HepG2 (cell line): Measurements from ENCODE around the gene ROMO1. TPM values are rescaled to one million over a fixed set of nuclear protein-coding genes. Genes with fewer than 3 reads are reported as not detected.

Experiments
- ARID5B ChIP-seq: IDR thresholded peaks from 2 replicates; pipeline ENCODE4 v1.4.0; 2020; ENCODE audit warnings: mild to moderate bottlenecking, missing genetic modification reagents
- ARNTL ChIP-seq: sonication (generic); formaldehyde crosslinking; IDR thresholded peaks from 2 replicates; pipeline ENCODE4 v1.4.0; 2020; ENCODE audit warnings: mild to moderate bottlenecking, missing genetic modification reagents
- CEBPG ChIP-seq: IDR thresholded peaks from 2 replicates; pipeline ENCODE4 v1.6.1; 2016
- GTF2F1 ChIP-seq: fragments of 150-350 bp; IDR thresholded peaks from 2 replicates; pipeline ENCODE4 v1.6.1; 2014; ENCODE audit warnings: low read length
- NCOA1 ChIP-seq: sonication (generic); formaldehyde crosslinking; IDR thresholded peaks from 2 replicates; pipeline ENCODE4 v1.9.0; 2021; ENCODE audit warnings: missing genetic modification reagents
- NR0B2 ChIP-seq: sonication (generic); formaldehyde crosslinking; IDR thresholded peaks from 2 replicates; pipeline ENCODE4 v1.4.0; 2020; ENCODE audit warnings: mild to moderate bottlenecking, missing genetic modification reagents
- POLR2AphosphoS2 ChIP-seq: IDR thresholded peaks from 2 replicates; pipeline ENCODE4 v1.6.1; 2011; ENCODE audit warnings: low read depth, low read length, improper control_type of control experiment
- PRPF4 ChIP-seq: fragments of 200-400 bp; formaldehyde crosslinking; IDR thresholded peaks from 2 replicates; pipeline ENCODE4 v1.6.1; 2016; ENCODE audit warnings: low read length, low read depth; ENCODE audit not compliant: poor library complexity, severe bottlenecking
- RAD21 ChIP-seq: fragments of 450-650 bp; formaldehyde crosslinking; IDR thresholded peaks from 2 replicates; pipeline ENCODE4 v1.5.0; 2020; ENCODE audit warnings: mild to moderate bottlenecking
- TCF7 ChIP-seq: sonication (generic); IDR thresholded peaks from 2 replicates; pipeline ENCODE4 v1.6.1; 2016; ENCODE audit warnings: antibody characterized with exemption, low read depth
- THAP9 ChIP-seq: sonication (generic); formaldehyde crosslinking; IDR thresholded peaks from 2 replicates; pipeline ENCODE4; 2020; ENCODE audit warnings: missing genetic modification reagents, mild to moderate bottlenecking, borderline replicate concordance
- ZFP36L2 ChIP-seq: sonication (generic); formaldehyde crosslinking; IDR thresholded peaks from 2 replicates; pipeline ENCODE4 v1.4.0; 2020; ENCODE audit warnings: missing genetic modification reagents
- ZFP90 ChIP-seq: sonication (generic); formaldehyde crosslinking; IDR thresholded peaks from 2 replicates; pipeline ENCODE4 v1.8.0; 2022; ENCODE audit warnings: missing genetic modification reagents, mild to moderate bottlenecking, inconsistent platforms, borderline replicate concordance
- ZNF281 ChIP-seq: sonication (generic); formaldehyde crosslinking; IDR thresholded peaks from 2 replicates; pipeline ENCODE4 v1.4.0; 2020; ENCODE audit warnings: missing genetic modification reagents, borderline replicate concordance
- ZNF567 ChIP-seq: sonication (generic); formaldehyde crosslinking; IDR thresholded peaks from 2 replicates; pipeline ENCODE4 v1.8.1; 2023; ENCODE audit warnings: mild to moderate bottlenecking, missing genetic modification reagents, borderline replicate concordance
- ZNF672 ChIP-seq: sonication (generic); formaldehyde crosslinking; IDR thresholded peaks from 2 replicates; pipeline ENCODE4 v1.8.1; 2022; ENCODE audit warnings: missing genetic modification reagents
- ZNF704 ChIP-seq: sonication (generic); formaldehyde crosslinking; IDR thresholded peaks from 2 replicates; pipeline ENCODE4 v1.8.1; 2023; ENCODE audit warnings: mild to moderate bottlenecking, inconsistent platforms, moderate library complexity, missing genetic modification reagents, borderline replicate concordance
- ZNF746 ChIP-seq: sonication (generic); formaldehyde crosslinking; IDR thresholded peaks from 2 replicates; pipeline ENCODE4 v1.8.0; 2022; ENCODE audit warnings: mild to moderate bottlenecking, missing genetic modification reagents
- polyA plus RNA-seq, 8 experiments: library from polyadenylated mRNA; depleted of rRNA in 3 of 8; stranded (reverse) in 7 of 8; unstranded in 1 of 8; fragments of >200 nt; fragmentation: Illumina TruSeq in 4 of 8; extraction: Trizol in 4 of 8; gene quantifications; 2 replicates each; pipeline versions ENCODE4 v1.2.1 to v1.2.3, GENCODE V29; 2011 to 2016; ENCODE audit warnings: low read depth in 4 of 8, missing spikeins in 1 of 8, mixed read lengths in 1 of 8; ENCODE audit not compliant: insufficient read depth in 1 of 8
- total RNA-seq, 5 experiments: library from RNA; depleted of rRNA; stranded (reverse); fragments of >200 nt; fragmentation: Illumina TruSeq; extraction: Trizol; gene quantifications; 2 replicates each; pipeline ENCODE4 v1.2.3, GENCODE V29; 2016; ENCODE audit warnings: low read depth in 1 of 5

ROMO1 gene
- total and polyA plus RNA-seq, 2 of the 13 experiments (the other 11 are each of a cell fraction or from before 2014, with no cell fraction given), result 636 to 755 TPM

- TF ChIP-seq ZFP90 (CRISPR knock-in tag) (no peak; the same call in 1 of the 2 replicates), POLR2AphosphoS2 (no peak), ZNF281 (0 out of 2 replicates have a peak, but pooled peaks have one; percentile 25), NR0B2 (no peak), CEBPG (CRISPR knock-in tag) (no peak; the same call in 1 of the 2 replicates), ARNTL (CRISPR knock-in tag) (no peak; the same call in 1 of the 2 replicates), ZNF746 (no peak), ZNF567 (no peak), THAP9 (no peak; the same call in 1 of the 2 replicates), GTF2F1 (no peak), ARID5B (CRISPR knock-in tag) (no peak; the same call in none of the 2 replicates), PRPF4 (no peak), RAD21 (no peak), ZNF704 (CRISPR knock-in tag) (no peak), NCOA1 (CRISPR knock-in tag) (0 out of 2 replicates have a peak, but pooled peaks have one; percentile 41), TCF7 (no peak), ZNF672 (CRISPR knock-in tag) (no peak), ZFP36L2 (peak; percentile 80; the same call in 1 of the 2 replicates)
These were observed 44.7 kb downstream of the ROMO1 start (continued) for GRCh38 chr20:35743693-35744491.
